Aortic smooth muscle cell (primary cell): ENCODE results near the gene LCN10. TPM values are rescaled to one million over a fixed set of nuclear protein-coding genes. Genes with fewer than 3 reads are reported as not detected.

Experiments used
- total RNA-seq: library from RNA; depleted of rRNA; stranded (reverse); fragments of >200 nt; gene quantifications from 2 replicates; pipeline ENCODE4 v1.2.3, GENCODE V29; 2014

LCN10 gene
- not detected in 2 replicates for total RNA-seq

DNA sequence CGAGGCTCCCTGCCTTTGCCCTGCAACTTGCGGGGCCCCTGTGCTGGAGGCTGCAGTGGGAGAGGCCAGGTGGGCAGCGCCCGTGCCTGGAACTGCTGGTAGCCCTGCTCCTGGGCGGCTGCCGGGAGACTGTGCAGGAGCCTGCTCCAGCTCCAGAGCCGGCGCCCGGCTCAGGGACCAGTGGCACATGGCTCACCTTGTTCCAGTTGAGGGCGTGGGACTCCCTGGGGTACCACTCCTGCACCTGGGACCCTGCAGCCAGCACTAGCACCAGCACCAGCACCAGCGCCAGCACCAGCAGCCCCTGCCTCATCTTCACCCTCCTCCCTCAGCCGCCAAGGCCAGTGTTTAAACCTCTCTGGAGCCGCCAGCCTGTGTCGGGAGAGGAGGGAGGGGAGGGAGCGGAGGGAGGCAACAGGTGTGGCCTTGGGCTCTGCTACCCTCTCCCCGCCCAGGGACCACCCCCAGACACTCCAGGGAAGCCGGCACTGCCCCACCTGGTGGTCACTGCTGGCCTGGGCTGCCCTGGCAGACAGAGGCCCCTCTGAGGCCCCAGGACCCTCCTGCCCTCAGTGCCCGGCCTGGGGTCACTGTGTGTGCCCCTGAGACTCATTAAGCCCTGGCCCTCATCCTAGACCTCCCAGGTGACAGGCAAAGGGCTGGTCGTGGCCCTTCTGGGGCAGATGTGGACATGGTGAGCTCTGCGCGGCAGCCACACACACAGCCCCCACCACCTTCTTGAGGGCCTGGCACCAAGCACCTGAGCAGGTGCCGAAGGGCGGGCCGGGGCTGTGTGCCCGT, at the start of gene LCN10:
TSS of gene LCN10 (minus strand) at position 350 of the 801 bp plus-strand sequence. CDS start at position 313, 37 bp downstream.

DNA sequence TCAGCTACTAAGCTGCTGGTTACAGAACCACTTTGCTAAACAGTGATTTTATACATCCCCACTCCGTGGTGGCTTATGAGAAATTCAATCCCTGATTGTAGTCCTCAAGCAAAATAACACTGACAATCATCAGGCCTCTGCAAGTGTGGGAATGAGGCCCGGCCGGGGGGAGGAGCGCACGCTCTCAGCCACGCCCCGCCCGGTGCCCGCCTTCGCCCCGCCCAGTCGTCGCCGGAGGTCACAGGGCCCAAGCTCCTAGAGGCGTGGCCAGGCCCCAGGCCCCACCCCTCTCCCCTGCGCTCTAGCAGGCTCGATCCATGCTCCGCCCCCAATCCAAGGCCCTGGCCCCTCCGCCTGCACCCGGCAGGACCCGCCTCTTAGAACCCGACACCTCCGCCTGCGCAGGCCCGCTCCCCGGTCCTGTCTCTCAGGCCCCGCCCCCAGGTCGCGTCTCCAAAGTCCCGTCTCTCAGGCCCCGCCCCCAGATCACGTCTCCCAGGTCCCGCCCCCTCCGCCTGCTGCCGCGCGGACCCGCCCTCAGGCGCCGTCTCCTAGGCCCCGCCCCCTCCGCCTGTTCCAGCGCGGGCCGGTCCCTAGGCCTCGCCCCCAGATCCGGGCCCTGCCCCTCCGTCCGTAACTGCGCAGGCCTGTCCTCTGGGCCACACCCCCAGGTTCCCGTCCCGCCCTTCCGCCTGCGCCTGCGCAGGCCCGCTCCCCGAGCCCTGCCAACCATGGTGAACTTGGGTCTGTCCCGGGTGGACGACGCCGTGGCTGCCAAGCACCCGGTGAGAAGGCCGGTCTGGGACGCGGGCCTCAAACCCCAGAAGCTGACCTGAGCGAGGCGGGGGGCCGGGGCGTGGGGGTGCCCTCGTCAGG, 48.1 kb upstream of the LCN10 start, which contains the start of gene TMEM141:
TSS of gene TMEM141 (plus strand) at position 705 of the 876 bp plus-strand sequence. CDS start at position 732, 27 bp downstream.

DNA sequence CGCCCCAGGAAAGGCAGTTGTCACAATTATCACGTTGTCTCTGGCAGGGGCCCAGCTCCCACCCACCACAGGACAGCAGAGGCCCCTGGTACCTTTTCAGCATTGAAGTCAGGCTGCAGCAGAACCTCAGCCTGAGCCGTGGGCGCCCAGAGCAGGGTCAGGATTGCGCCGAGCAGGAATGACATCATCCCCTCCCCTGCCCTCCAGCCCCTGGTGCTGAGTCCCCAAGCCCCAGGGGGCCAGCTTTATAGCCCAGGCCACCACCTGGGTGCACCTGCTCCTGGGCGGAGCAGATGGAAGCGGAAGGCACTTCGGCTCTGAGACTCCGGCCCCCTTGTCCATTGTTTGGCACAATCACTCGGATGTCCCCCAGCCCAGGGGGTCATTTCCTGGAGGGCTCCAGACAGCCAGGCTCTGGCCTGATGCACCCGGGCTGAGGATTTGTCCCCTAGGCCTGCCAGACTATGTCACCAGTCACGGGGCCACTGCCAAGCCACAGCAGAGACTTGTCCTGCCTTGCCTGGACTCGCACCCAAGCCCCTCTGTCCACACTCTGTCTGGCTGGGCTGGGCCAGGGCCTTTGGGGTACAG, 21.7 kb upstream of the LCN10 start, which contains the start of gene LCN15:
TSS of gene LCN15 (minus strand) at position 218 of the 591 bp plus-strand sequence. CDS start at position 188, 30 bp downstream.

DNA sequence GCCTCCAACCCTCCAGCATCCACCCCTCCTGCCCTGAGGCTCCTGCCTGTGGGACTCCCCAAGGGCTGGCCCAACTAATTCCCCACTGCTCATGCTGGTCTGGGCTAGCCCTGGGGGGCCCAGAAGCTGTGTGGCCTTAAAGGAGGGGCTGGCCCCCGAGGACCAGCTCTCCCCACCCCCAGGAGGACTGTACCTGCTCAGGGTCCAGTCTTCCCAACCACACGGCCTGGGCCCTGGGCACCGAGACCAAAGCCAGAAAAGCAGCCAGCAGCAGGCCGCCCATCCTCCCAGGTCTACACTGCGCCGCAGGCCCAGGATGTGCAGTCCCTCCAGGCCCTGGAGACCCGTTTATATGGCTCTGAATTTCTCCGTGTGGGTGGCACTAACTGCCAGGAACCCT, 5.5 kb upstream of the LCN10 start, which contains the start of gene LCN6:
TSS of gene LCN6 (minus strand) at position 325 of the 400 bp plus-strand sequence. CDS start at position 283, 42 bp downstream.

DNA sequence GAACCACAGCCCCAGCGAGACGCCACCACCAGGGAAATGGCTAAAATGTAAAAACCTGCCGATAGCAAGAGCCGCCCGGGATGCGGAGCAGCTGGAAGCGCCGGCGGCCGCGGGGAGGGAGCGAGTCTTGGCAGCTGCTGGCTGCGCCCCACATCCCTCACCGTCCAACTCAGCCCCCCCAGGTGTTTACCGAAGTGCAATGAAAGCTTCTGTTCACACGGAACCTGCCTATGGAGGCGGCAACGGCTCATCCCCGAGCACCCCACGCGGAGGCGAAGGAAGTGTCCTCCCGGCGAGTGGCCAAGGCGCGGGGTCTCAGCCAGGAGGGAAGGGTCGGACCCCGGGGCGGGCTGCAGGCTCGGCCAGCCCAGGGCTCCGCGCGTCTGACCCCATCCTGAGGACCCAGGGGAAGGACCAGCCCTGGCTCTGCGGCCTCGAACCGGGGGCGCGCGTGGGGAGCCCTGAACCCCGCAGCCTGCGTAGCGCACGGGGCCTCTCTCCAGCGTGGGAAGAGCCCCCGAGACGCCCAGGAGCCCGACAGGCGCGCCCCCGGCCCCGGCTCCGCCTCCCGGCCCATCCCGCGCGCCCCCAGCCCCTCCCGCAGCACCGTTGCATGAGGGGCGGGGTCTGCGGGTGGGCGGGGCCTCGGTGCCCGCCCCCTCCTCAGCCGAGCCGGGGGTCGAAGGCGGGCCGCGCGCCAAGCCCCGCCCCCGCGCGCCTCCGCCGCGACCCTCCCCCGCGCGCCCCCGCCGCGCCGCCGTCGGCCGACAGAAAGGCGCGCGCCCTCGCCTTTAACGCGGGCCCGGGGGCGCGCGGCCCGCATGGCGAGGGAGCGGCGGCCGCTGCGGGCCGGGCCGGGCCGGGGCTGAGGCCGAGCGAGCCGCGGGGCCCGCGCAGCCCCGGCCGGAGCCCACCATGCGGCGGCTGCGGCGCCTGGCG, 30.7 kb downstream of the LCN10 start, which contains the start of gene DIPK1B:
TSS of gene DIPK1B (plus strand) at position 822 of the 939 bp plus-strand sequence. CDS start at position 916, 94 bp downstream.

Other genes with a start within 250 kb of the LCN10 start
- 23.5 and 39.6 TPM in 2 replicates for gene NOTCH1, start 196.9 kb downstream of the LCN10 start, total RNA-seq
- 15.5 and 15.7 TPM in 2 replicates for gene EGFL7, start 80.0 kb downstream of the LCN10 start, total RNA-seq
- 27.5 and 37.8 TPM in 2 replicates for gene AGPAT2, start 55.5 kb downstream of the LCN10 start, total RNA-seq
- 1.4 and 2.6 TPM in 2 replicates for gene DIPK1B, start 30.4 kb downstream of the LCN10 start, total RNA-seq
- not detected in 2 replicates for gene LCN6, start 5.6 kb upstream of the LCN10 start, total RNA-seq
- not detected in 2 replicates for gene LCN8, start 15.3 kb upstream of the LCN10 start, total RNA-seq
- not detected in 2 replicates for gene LCN15, start 21.6 kb upstream of the LCN10 start, total RNA-seq
- 66.0 and 77.2 TPM in 2 replicates for gene TMEM141, start 48.4 kb upstream of the LCN10 start, total RNA-seq
- gene CCDC183, start 53.4 kb upstream of the LCN10 start, total RNA-seq: 0.19 and 0.26 TPM in 2 replicates
- 57.2 and 62.2 TPM in 2 replicates for gene RABL6, start 65.0 kb upstream of the LCN10 start, total RNA-seq
- gene AJM1, start 99.5 kb upstream of the LCN10 start, total RNA-seq: 1.1 TPM in 2 replicates
- gene PHPT1, start 106.5 kb upstream of the LCN10 start, total RNA-seq: 161 and 208 TPM in 2 replicates
- 0.40 and 0.68 TPM in 2 replicates for gene MAMDC4, start 109.4 kb upstream of the LCN10 start, total RNA-seq
- 511 and 536 TPM in 2 replicates for gene EDF1, start 123.4 kb upstream of the LCN10 start, total RNA-seq
- gene TRAF2, start 143.6 kb upstream of the LCN10 start, total RNA-seq: 6.6 and 11.6 TPM in 2 replicates
- gene FBXW5, start 201.8 kb upstream of the LCN10 start, total RNA-seq: 144 and 185 TPM in 2 replicates
- 0.13 and 0.44 TPM in 2 replicates for gene C8G, start 202.3 kb upstream of the LCN10 start, total RNA-seq
- gene LCN12, start 209.3 kb upstream of the LCN10 start, total RNA-seq: 0.26 and 0.37 TPM in 2 replicates
- gene PTGDS, start 234.6 kb upstream of the LCN10 start, total RNA-seq: 9.8 and 21.8 TPM in 2 replicates
- 0.44 and 1.6 TPM in 2 replicates for gene LCNL1, start 240.1 kb upstream of the LCN10 start, total RNA-seq
- 11.6 and 15.6 TPM in 2 replicates for gene PAXX, start 249.5 kb upstream of the LCN10 start, total RNA-seq